ENCODE measurements around the gene CHD5. TPM values are rescaled to one million over a fixed set of nuclear protein-coding genes. Genes with fewer than 3 reads are reported as not detected.

CHD5 gene
- total and polyA plus RNA-seq, 2 of the 13 experiments (the other 11 are each of a cell fraction or from before 2014, with no cell fraction given), result 0.02 to 0.21 TPM

GRCh38 chr1:6105218-6105679, 74.9 kb downstream of the CHD5 start (continued):
- no peak for TF ChIP-seq POGK (CRISPR knock-in tag; conservative IDR thresholded peaks at IDR 0.05)
- TF ChIP-seq MAFK (conservative IDR thresholded peaks at IDR 0.05 in 1 of 2, IDR thresholded peaks at IDR 0.05 in 1 of 2; ENCODE audit: low read length in 2 of 2), result peak; percentile 87 to 90
- no peak for TF ChIP-seq PLRG1 (conservative IDR thresholded peaks at IDR 0.05)
- TF ChIP-seq MAFF (IDR thresholded peaks at IDR 0.05; ENCODE audit: low read depth, low read length), result peak; percentile 87
- TF ChIP-seq ZFP62 (CRISPR knock-in tag; IDR thresholded peaks at IDR 0.05), result no peak
- TF ChIP-seq HNRNPL (IDR thresholded peaks at IDR 0.05; ENCODE audit: low read depth, low read length), result 0 out of 2 replicates have a peak, but pooled peaks have one; percentile 42
- no peak for TF ChIP-seq NR3C1 (CRISPR knock-in tag; IDR thresholded peaks at IDR 0.05)

- ChIA-PET POLR2A (no interaction called here), CTCF (ENCODE audit: low intra/inter-chr PET ratio, low total read pairs) (interaction anchor here (2.0 kb wide), 1 partner anchor 67 kb away, joined by 5 read pairs; no protein-coding TSS in a partner anchor)
- Histone ChIP-seq H3K79me2 (ENCODE audit: insufficient read depth, low read length) (no peaks in the 10 kb centered on the region), H3K4me1 (ENCODE audit: insufficient read depth, low read length) (no peaks in the 10 kb centered on the region), H3K27ac (ENCODE audit: extremely low read length, insufficient read depth, low read length) (no peak overlapping the region), H3K4me2 (ENCODE audit: low read depth, low read length) (no peak overlapping the region), H3K9ac (ENCODE audit: insufficient read depth, low read depth, low read length) (no peak overlapping the region), H2AFZ (ENCODE audit: low read length) (no peak overlapping the region), H3K36me3 (replicated peaks in 1 of 2; ENCODE audit: control insufficient read depth in 1 of 2, insufficient read depth in 2 of 2, low read length in 2 of 2) (no peaks in the 10 kb centered on the region), H4K20me1 (ENCODE audit: insufficient read depth, low read length) (no peaks in the 10 kb centered on the region), H3K27me3 (ENCODE audit: control insufficient read depth in 1 of 2, insufficient read depth in 2 of 2, low read length in 2 of 2) (peaks cover 9 to 52% of the 10 kb centered on the region in 2 experiments; a peak in 4 of 5 replicates), H3K9me3 (ENCODE audit: low read length) (no peaks in the 10 kb centered on the region), H3K4me3 (replicated peaks in 1 of 3; ENCODE audit: insufficient read depth in 1 of 3, low read depth in 2 of 3, low read length in 3 of 3) (no peak overlapping the region)
- ATAC-seq, result no peak
- no peak for DNase-seq (ENCODE audit: low spot score)
- intact Hi-C loops (cut with micrococcal nuclease; ENCODE audit: unreplicated experiment), result loop anchor here (10.0 kb wide), 1 partner anchor 140 kb away; the partner anchor contains the start of gene HES3
- BruUV-seq (replicated peaks), result no TSS peak
- FAIRE-seq, result no peak
- in situ Hi-C loops (cut with HindIII; ENCODE audit: extremely low pct_ligation_motif_present, low pct_unique_long_range_greater_than_20kb), result no loop called here
- WGBS (ENCODE audit: low lambda C conversion rate), result 40% methylated on average over 2 of the region's 9 CpGs
- no peak for TF ChIP-seq AHDC1 (CRISPR knock-in tag; IDR thresholded peaks at IDR 0.05; ENCODE audit: borderline replicate concordance)
- no peak for TF ChIP-seq POGZ (CRISPR knock-in tag; IDR thresholded peaks at IDR 0.05)
- no peak for TF ChIP-seq CERS6 (CRISPR knock-in tag; IDR thresholded peaks at IDR 0.05)
- no peak for TF ChIP-seq NFE2L1 (CRISPR knock-in tag; IDR thresholded peaks at IDR 0.05; ENCODE audit: borderline replicate concordance)
- no peak for TF ChIP-seq PHB2 (IDR thresholded peaks at IDR 0.05; ENCODE audit: partially characterized antibody)
- TF ChIP-seq ZBTB7B (CRISPR knock-in tag; IDR thresholded peaks at IDR 0.05), result no peak
These were observed 75.5 kb downstream of the CHD5 start for GRCh38 chr1:6104631-6105030.

Measured in HepG2 (cell line).